ENCODE data around the gene MAD1L1.
"Not testable (repeated sequence)": the region's sequence is repeated elsewhere in the genome, so short reads cannot be mapped to it uniquely, and the experiment has no call there.

Gene MAD1L1

GRCh38 chr7:1841286-1842021 is 391.3 kb downstream of the MAD1L1 start:
- DNase-seq: not testable (repeated sequence)

DNA sequence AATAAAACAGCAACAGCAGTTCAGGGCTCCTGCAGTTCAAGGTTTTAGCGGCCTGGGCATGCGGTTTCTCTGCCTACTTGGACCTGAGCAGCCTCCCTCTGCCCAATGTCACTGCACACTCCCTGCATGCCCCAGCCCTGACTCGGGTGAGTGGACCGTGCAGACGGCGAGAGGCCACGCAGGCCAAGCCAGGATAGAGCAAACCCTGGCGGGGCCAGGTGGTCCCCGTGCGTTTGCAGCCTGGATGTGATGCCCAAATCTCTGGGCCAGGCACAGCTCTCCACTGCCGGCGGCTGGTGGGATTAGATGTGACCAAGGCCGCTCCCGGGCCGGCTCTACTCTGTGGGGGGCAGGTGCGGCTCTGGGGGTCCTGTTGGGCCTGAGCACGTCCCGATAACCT is 392.0 kb downstream of the MAD1L1 start:
- not testable (repeated sequence) for DNase-seq

DNA sequence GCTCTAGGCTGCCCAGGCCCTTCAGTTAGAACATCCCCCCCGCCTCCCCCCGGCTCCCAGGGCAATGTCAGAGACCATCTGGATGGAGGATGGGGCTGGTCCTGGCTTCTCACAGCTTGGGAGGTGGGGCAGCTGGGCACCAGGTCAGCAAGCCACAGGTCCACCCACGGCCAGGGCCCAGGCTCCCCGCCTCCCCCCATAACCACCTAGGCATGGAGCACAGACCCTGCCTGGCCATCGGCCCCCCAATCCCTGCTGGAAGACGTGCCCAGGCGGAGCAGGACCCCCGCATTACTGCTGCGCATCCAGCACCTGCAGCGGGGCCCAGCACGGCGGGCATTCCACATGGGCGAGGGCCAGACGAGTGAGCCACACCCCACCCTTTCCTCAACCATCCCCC is 393.0 kb downstream of the MAD1L1 start:
- no peak for DNase-seq

DNA sequence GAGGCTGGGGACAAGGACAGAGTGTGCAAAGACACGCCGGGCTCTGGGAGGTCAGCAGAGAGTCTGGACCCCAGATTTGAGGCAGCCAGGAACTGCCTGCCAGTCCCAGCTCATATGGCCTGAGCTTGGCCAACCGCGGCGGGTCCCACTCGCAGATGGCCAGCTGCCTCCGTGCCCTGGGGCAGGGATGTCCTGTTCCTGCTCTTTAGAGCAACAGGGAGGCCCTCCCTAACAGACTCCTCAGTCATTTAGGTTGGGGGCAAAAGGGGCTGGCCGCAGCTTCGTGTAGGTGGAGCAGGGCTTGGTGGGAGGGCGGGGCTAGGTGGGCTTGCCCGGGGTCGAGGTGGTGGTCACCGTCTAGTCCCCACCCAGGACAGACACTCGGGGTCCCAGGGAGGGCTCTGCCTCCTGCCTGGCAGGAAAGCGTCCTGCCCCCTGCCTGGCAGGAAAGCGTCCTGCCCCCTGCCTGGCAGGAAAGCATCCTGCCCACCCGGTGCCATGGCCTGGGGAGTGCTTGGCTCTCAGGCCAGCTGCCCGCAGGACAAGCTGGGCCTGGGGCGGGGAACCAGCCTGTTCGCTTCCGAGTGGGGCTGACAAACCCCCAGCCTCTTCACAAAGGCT is 393.7 kb downstream of the MAD1L1 start:
- DNase-seq: not testable (repeated sequence)

- DNase-seq: not testable (repeated sequence)
Measured at GRCh38 chr7:1838544-1838872, 394.2 kb downstream of the MAD1L1 start.

DNA sequence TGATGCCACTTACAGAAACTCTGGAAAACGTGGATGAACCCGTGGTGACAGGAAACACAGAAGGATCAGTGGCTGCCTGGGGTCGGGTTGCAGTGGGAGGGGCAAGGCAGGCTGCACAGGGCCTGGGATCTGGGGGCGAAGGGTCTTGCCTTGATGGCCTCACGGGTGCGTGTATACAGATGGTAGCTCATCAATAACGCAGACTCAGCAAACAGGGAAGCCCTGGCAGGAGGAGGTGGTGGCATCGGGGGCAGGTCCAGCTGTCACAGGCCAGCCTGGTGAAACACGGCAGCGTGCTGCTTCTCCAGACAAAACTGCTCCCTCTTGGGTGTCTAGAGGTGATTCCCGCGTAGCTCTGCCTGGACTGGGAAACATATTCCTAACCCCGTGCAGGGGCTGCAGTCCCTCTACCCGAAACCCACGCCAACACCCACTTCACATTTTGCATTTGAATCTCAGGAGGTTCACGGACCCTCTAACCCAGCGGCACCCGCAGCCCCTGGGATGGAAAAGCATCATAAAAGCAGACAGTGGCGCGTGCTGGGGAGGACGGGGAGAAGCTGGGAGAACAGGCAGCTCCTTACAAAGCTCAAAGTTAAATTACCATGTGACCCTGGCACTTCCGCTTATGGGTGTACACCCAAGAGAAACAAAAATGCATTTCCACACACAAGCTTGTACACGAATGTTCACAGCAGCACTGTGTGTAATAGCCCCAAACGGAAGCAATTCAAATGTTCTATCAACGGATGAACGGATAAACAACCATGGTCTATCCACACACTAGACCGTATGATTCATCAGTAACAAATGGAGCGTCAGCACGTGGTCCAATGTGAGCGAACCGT is 394.8 kb downstream of the MAD1L1 start:
- peak; percentile 71 for DNase-seq

- DNase-seq: not testable (repeated sequence)
Measured at GRCh38 chr7:1831933-1832535, 400.7 kb downstream of the MAD1L1 start.

- not testable (repeated sequence) for DNase-seq
Measured at GRCh38 chr7:1831471-1831870, 401.3 kb downstream of the MAD1L1 start.

- DNase-seq: not testable (repeated sequence)
Measured at GRCh38 chr7:1829668-1830067, 403.1 kb downstream of the MAD1L1 start.

DNA sequence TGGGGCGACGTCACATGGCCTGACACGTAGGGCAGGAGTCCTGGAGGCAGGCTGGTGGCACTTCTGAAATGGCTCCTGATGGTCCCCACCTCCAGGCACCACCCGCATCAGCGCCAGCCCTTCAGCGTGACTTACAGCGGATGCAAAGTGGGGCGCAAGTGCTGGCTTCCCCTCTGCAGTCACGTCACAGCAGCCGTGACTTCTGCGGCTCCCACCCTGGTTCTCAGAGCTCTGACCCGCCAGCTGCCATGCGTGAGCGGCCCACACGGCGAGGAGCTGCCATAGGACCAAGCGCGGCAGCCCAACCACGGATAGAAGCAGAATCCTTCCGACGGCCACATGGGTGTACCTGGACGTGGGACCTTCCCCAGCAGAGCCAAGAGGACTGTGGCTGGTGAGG is 403.6 kb downstream of the MAD1L1 start:
- DNase-seq: no peak

DNA sequence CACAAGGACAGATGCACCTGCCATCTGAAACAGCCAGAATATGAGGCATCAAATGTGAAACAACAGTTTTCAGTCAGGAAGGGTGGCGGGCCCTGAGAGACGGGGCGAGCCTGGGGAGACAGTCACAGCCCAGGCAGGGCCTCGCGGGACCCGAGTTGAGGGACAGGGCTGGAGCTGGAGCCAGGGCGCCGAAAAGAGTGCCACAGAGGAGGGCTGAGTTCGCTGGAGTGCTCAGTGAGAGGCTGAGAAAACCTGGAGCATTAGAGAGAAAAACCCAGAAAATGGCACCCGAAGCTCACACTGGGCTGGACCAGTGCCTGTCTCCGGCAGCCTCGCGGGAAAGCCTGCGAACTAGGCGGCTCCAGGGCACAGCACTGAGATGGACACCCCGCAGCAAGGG is 404.6 kb downstream of the MAD1L1 start:
- not testable (repeated sequence) for DNase-seq

DNA sequence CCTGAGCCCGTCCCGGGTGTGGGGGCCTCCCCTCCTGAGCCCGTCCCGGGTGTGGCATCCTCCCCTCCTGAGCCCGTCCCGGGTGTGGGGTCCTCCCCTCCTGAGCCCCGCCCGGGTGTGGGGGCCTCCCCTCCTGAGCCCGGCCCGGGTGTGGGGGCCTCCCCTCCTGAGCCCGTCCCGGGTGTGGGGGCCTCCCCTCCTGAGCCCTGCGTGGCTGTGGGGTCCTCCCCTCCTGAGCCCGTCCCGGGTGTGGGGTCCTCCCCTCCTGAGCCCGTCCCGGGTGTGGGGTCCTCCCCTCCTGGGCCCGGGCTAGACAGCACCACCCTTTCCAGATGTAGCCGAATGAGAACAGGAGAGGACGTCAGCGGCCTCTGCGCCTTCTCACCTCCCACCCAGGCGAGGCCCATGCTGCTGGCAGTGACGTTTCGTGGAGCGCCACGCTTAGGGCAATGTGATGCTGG is 405.2 kb downstream of the MAD1L1 start:
- not testable (repeated sequence) for DNase-seq

GRCh38 chr7:1826931-1827330 is 405.8 kb downstream of the MAD1L1 start:
- not testable (repeated sequence) for DNase-seq

DNA sequence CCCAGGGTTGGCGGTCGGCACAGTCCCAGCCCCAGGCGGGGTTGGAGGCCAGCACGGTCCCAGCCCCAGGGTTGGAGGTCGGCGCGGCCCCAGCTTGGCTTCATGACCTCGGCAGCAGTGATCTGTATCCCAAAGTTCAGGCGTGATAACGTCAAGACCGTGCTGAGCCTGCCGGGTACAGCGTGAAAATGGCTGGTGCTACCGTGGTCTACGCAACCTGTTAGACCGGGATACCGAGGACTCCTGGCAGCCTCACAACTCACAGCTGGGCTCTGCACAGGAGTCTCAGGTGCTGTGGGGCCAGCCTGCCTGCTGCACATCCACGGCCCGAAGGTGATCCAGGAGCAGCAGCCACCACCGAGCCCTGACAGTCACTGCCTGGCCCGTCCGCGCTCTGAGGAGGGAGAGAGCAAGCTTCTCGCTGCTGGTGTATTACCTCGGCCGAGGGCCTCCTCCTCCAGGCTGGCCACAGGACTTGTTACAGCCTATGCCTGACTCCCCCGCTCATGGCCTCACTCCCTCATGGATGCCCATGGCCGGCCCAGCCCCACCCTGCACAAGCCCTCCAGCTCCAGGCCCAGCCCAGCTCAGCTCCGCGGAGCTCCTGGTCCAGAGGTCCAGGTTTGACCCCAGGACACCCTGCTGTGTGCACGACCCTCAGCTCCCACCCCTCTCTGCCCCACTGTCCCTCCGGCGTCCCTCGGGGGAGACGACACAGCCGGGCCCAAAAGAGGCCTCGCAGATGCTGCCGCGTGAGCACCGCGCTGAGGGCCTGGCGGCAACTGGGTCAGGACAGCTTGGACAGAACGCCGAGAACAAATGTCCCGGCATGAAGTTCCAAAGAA is 406.6 kb downstream of the MAD1L1 start:
- DNase-seq: no peak

DNA sequence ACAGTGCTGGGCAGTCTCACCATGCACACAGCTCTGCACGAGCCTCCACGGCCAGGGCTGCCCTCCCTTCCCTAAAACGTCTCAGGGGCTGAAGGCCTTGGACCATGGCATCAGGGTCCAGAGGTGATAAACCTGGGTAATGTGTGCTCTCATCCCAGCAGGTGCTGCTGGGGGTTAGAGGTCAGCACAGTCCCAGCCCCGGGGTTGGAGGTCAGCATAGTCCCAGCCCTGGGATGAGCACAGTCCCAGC is 407.2 kb downstream of the MAD1L1 start:
- not testable (repeated sequence) for DNase-seq

DNA sequence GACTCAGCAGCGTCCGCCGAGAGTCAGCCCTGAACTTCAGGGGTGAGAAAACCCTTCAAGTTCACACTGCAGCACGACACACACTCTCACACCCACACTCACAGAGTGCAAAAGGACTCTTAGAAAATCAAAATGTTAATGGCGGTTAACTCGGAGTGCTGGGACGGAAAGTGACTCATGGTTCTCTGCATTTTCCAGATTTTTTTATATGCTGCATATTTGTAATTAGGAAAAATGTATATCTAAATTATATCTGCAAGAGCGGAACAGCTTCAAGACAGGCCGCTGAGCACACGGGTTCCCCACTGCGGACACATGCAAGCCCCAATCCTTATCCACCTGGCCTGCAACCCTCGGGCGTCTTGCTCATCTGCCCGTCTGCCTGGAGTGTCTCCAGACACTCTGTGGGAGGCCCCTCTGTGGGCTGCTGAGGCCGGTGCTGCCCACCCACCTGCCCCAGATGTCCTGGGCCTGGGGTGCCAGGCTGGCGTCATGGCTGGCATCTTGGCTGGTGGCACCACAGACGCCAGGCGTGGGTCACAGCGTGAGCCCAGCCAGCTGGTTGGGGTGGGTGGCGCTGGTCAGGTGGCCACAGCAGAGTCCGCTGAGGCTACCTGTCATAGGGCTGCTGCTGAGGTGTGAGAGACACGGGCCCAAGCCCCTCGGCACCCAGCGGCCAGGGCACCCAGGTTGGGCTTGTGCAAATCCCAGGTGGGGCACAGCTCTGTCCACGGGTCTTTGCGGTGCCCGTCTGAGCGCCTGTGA is 407.7 kb downstream of the MAD1L1 start:
- peak; percentile 58 for DNase-seq

GRCh38 chr7:1824151-1824881 is 408.4 kb downstream of the MAD1L1 start:
- DNase-seq: not testable (repeated sequence)

DNA sequence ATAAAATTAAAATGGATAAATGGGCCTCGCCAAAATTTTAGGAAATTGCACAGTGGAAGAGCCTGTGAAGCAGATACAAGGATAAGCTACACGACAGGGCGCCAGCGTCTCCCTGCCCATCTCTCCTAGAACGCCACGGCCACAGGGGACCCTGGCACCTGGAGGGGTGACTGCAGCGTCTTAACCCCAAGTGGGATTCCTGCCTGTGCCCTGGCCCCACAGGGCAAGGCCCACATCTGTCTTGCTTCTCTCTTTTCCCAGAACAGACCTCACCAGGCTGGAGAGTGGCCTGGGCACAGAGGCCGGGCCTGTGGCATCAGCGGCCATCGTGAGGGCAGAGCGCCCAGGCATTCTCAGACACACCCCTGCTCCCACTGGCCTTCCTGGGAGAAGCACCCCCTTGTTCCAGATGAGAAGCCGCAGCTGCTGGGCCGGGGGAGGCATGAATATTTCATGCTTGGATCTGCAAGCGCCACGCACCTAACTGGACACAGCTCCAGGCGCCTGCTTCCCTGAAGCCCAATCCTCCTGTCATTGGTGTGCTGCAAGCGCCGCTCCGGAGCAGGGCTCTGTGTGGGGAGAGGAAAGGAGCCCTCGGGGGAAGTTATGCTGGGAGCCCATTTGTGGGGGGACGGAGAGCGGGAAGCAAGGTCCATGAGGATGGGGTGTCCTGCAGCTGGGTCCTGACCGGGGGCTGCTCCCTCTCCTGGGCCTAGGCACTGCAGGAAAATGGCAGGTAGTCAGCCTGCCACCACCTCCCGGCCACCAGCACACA is 409.2 kb downstream of the MAD1L1 start:
- no peak for DNase-seq

DNA sequence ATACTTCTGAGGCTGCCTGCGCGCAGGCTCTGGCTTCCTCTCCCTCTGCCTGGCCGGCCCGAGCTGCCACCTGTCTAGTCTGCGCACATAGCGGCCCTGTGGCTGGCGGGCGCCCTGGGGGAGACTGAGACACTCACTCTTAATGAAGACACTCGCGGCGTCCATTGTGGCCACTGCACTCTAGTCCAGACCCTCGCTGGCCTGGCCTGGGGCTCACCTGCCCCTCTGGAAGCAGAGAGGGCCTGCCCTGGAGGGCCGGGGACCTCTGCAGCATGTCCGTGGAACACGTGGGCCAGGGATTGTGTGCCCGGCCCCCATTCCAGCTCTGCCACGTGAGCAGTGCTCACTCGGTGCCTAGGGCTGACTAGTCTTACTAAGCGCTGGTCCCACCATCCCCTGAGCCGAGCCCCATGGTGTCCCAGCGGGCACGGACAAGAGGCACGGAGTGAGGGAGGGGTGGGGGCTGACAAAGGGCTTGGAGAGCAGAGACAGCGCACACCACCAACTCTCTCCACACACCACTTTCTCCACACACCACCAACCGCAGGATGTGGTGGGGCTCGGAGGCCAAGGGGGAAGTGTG is 413.4 kb downstream of the MAD1L1 start:
- no peak for DNase-seq

All from fibroblast of skin of right biceps (primary cell).